ENCODE data around the gene ACP7.

The ACP7 gene

DNA sequence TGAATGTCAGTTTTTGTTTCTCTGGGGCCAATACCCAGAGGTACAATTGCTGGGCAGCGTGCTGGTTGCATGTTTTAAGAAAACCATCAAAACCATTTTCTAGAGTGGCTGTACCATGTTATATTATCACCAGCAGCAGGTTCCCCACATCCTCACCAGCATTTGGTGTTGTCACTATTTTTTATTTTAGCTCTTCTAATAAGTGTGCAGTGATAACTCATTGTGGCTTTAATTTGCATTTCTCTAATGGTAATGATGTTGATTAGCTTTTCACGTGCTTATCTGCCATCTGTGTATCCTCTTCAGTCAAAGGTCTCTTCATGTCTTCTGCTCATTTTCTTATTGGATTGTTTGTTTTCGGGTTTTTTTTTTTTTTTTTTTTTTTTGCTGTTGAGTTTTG, 63.3 kb downstream of the ACP7 start:
- Histone ChIP-seq H3K4me1 (ENCODE audit: insufficient read depth, low read length, severe bottlenecking) (no peaks in the 10 kb centered on the region), H2AFZ (ENCODE audit: low read length) (no peak overlapping the region), H3K36me3 (ENCODE audit: insufficient read depth, low read length) (0 out of 2 replicates have a peak, but pooled peaks cover 6% of the 10 kb centered on the region), H3K9me2 (ENCODE audit: low read depth, low read length) (no peaks in the 10 kb centered on the region), H3K9me3 (ENCODE audit: low read length) (no peaks in the 10 kb centered on the region), H3F3A (ENCODE audit: insufficient read depth, low read length) (no peaks in the 10 kb centered on the region), H3K27ac (ENCODE audit: low read depth, low read length, poor library complexity, severe bottlenecking) (no peak overlapping the region), H3K9ac (ENCODE audit: low read length) (no peak overlapping the region), H3K4me2 (ENCODE audit: low read length) (no peak overlapping the region), H4K20me1 (ENCODE audit: insufficient read depth, low read length) (no peaks in the 10 kb centered on the region), H3K79me2 (ENCODE audit: insufficient read depth, low read length) (no peaks in the 10 kb centered on the region), H3K27me3 (ENCODE audit: insufficient read depth, low read length) (no peaks in the 10 kb centered on the region), H3K4me3 (ENCODE audit: low read depth, low read length, poor library complexity, severe bottlenecking) (no peak overlapping the region)
- TF ChIP-seq EZH2 (IDR thresholded peaks at IDR 0.05; ENCODE audit: borderline replicate concordance, low read length) = no peak

DNA sequence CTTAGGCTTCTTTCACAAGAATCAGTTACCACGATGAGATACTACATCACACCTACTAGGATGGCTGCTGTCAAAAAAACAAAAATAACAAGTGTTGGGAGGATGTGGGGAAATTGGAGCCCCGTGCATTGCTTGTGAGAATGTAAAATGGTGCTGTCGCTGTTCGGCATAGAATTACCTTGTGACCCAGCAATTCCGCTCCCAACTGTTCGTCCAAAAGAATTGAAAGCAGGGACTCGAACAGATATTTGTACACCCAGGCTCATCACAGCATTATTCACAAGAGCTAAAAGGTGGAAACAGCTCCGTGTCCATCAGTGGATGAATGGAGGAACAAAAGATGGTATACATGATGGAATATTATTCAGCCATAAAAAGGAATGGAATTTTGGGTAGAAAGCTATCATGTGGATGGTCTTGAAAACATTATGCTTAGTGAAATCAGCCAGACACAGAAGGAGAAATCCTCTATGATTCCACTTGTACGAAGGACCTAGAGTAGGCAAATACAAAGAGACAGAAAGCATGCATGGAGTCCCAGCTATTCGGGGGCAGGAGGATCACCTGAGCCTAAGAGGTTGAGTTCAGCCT, 64.9 kb downstream of the ACP7 start:
- no peaks in the 10 kb centered on the region for H3K27me3 ChIP-seq (ENCODE audit: insufficient read depth, low read length)
- H4K20me1 ChIP-seq (ENCODE audit: insufficient read depth, low read length) = no peaks in the 10 kb centered on the region
- H3K9ac ChIP-seq (ENCODE audit: low read length) = no peak overlapping the region
- 0 out of 2 replicates have a peak, but pooled peaks cover 6% of the 10 kb centered on the region for H3K36me3 ChIP-seq (ENCODE audit: insufficient read depth, low read length)
- no peak overlapping the region for H3K27ac ChIP-seq (ENCODE audit: low read depth, low read length, poor library complexity, severe bottlenecking)
- TF ChIP-seq, protein P1, sequence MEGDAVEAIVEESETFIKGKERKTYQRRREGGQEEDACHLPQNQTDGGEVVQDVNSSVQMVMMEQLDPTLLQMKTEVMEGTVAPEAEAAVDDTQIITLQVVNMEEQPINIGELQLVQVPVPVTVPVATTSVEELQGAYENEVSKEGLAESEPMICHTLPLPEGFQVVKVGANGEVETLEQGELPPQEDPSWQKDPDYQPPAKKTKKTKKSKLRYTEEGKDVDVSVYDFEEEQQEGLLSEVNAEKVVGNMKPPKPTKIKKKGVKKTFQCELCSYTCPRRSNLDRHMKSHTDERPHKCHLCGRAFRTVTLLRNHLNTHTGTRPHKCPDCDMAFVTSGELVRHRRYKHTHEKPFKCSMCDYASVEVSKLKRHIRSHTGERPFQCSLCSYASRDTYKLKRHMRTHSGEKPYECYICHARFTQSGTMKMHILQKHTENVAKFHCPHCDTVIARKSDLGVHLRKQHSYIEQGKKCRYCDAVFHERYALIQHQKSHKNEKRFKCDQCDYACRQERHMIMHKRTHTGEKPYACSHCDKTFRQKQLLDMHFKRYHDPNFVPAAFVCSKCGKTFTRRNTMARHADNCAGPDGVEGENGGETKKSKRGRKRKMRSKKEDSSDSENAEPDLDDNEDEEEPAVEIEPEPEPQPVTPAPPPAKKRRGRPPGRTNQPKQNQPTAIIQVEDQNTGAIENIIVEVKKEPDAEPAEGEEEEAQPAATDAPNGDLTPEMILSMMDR (IDR thresholded peaks at IDR 0.05; ENCODE audit: low read length) = no peak
- TF ChIP-seq EZH2 (IDR thresholded peaks at IDR 0.05; ENCODE audit: borderline replicate concordance, low read length) = no peak
- H3K79me2 ChIP-seq (ENCODE audit: insufficient read depth, low read length) = no peaks in the 10 kb centered on the region
- no peaks in the 10 kb centered on the region for H3K9me2 ChIP-seq (ENCODE audit: low read depth, low read length)
- no peaks in the 10 kb centered on the region for H3F3A ChIP-seq (ENCODE audit: insufficient read depth, low read length)
- H3K9me3 ChIP-seq (ENCODE audit: low read length) = no peaks in the 10 kb centered on the region
- no peak overlapping the region for H3K4me3 ChIP-seq (ENCODE audit: low read depth, low read length, poor library complexity, severe bottlenecking)
- H3K4me1 ChIP-seq (ENCODE audit: insufficient read depth, low read length, severe bottlenecking) = no peaks in the 10 kb centered on the region
- no peak overlapping the region for H3K4me2 ChIP-seq (ENCODE audit: low read length)
- H2AFZ ChIP-seq (ENCODE audit: low read length) = no peak overlapping the region

DNA sequence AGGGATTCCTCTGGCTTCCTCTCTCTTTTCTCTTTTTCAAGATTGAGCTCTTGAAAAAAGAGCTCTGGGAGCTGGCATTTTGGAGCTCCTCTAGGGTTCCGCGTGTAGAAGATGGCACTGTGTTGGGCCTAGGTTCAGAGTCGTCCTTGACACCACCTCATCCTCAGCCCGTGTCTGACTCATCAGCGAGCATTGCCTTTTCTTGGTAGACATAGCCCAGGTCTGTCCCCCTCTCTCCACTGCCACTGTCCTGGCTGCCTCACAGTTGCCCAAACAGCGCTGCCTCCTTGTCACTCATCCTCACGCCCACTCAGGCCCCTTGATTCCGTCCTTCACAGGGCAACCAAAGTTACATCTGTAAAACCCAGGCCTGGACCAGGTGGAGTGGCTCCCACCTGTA, 66.1 kb downstream of the ACP7 start:
- no peaks in the 10 kb centered on the region for H3K4me1 ChIP-seq (ENCODE audit: insufficient read depth, low read length, severe bottlenecking)
- H4K20me1 ChIP-seq (ENCODE audit: insufficient read depth, low read length) = no peaks in the 10 kb centered on the region
- no peaks in the 10 kb centered on the region for H3K9me3 ChIP-seq (ENCODE audit: low read length)
- no peak for TF ChIP-seq EZH2 (IDR thresholded peaks at IDR 0.05; ENCODE audit: borderline replicate concordance, low read length)
- TF ChIP-seq, protein P1 (IDR thresholded peaks at IDR 0.05; ENCODE audit: low read length) = no peak
- no peaks in the 10 kb centered on the region for H3F3A ChIP-seq (ENCODE audit: insufficient read depth, low read length)
- H3K27me3 ChIP-seq (ENCODE audit: insufficient read depth, low read length) = no peaks in the 10 kb centered on the region
- no peak overlapping the region for H2AFZ ChIP-seq (ENCODE audit: low read length)
- H3K4me2 ChIP-seq (ENCODE audit: low read length) = no peak overlapping the region
- H3K9ac ChIP-seq (ENCODE audit: low read length) = no peak overlapping the region
- 0 out of 2 replicates have a peak, but pooled peaks cover 6% of the 10 kb centered on the region for H3K36me3 ChIP-seq (ENCODE audit: insufficient read depth, low read length)
- no peaks in the 10 kb centered on the region for H3K79me2 ChIP-seq (ENCODE audit: insufficient read depth, low read length)
- H3K27ac ChIP-seq (ENCODE audit: low read depth, low read length, poor library complexity, severe bottlenecking) = no peak overlapping the region
- H3K4me3 ChIP-seq (ENCODE audit: low read depth, low read length, poor library complexity, severe bottlenecking) = no peak overlapping the region
- no peaks in the 10 kb centered on the region for H3K9me2 ChIP-seq (ENCODE audit: low read depth, low read length)

Data from OCI-LY1 (cell line).